HepG2 (cell line): ENCODE data around the gene TRAPPC3.

ENCODE experiments used
- BHLHE40 ChIP-seq: IDR thresholded peaks from 2 replicates; pipeline ENCODE4 v1.6.1; 2011; ENCODE audit warnings: low read length, improper control_type of control experiment
- IRF2 ChIP-seq: IDR thresholded peaks from 2 replicates; pipeline ENCODE4 v1.6.1; 2018; ENCODE audit warnings: missing genetic modification reagents, missing compliant biosample characterization
- KDM4B ChIP-seq: sonication (generic); formaldehyde crosslinking; IDR thresholded peaks from 2 replicates; pipeline ENCODE4 v1.4.0; 2020; ENCODE audit warnings: missing genetic modification reagents
- NFE2L2 ChIP-seq: fragments of 150-350 bp; IDR thresholded peaks from 2 replicates; pipeline ENCODE4 v1.6.1; 2014; ENCODE audit warnings: low read length
- POLR2A ChIP-seq, 2 experiments: IDR thresholded peaks; 2 replicates each; pipeline ENCODE4 v1.6.1; 2011; ENCODE audit warnings: low read depth in 2 of 2, low read length in 2 of 2, mild to moderate bottlenecking in 1 of 2, moderate library complexity in 1 of 2; ENCODE audit not compliant: insufficient read depth in 1 of 2
- TOE1 ChIP-seq: sonication (generic); formaldehyde crosslinking; IDR thresholded peaks from 2 replicates; pipeline ENCODE4 v1.4.0; 2020; ENCODE audit warnings: mild to moderate bottlenecking, missing genetic modification reagents
- ZNF121 ChIP-seq: sonication (generic); formaldehyde crosslinking; IDR thresholded peaks from 2 replicates; pipeline ENCODE4 v1.5.0; 2020; ENCODE audit warnings: mild to moderate bottlenecking, missing genetic modification reagents
- ZNF577 ChIP-seq: sonication (generic); formaldehyde crosslinking; IDR thresholded peaks from 2 replicates; pipeline ENCODE4 v1.4.0; 2020; ENCODE audit warnings: mild to moderate bottlenecking, low read depth, missing genetic modification reagents, borderline replicate concordance
- ZNF639 ChIP-seq: conservative IDR thresholded peaks from 2 replicates; pipeline ENCODE4 v1.6.1; 2018; ENCODE audit warnings: missing genetic modification reagents
- ZNF816 ChIP-seq: sonication (generic); formaldehyde crosslinking; IDR thresholded peaks from 2 replicates; pipeline ENCODE4 v1.8.0; 2022; ENCODE audit warnings: missing genetic modification reagents, mild to moderate bottlenecking, borderline replicate concordance
- ZZZ3 ChIP-seq: sonication (generic); formaldehyde crosslinking; IDR thresholded peaks from 2 replicates; pipeline ENCODE4 v1.4.0; 2020; ENCODE audit warnings: missing genetic modification reagents, mild to moderate bottlenecking, borderline replicate concordance
- TF ChIP-seq, protein P1 (sequence below): sonication (generic); formaldehyde crosslinking; IDR thresholded peaks from 2 replicates; pipeline ENCODE4 v1.5.0; 2020; ENCODE audit warnings: mild to moderate bottlenecking, missing genetic modification reagents, borderline replicate concordance
- TF ChIP-seq, protein P2 (sequence below): sonication (generic); formaldehyde crosslinking; IDR thresholded peaks from 2 replicates; pipeline ENCODE4 v1.5.1; 2020; ENCODE audit warnings: missing genetic modification reagents, mild to moderate bottlenecking, borderline replicate concordance
- TF ChIP-seq, protein P3 (sequence below): sonication (generic); formaldehyde crosslinking; IDR thresholded peaks from 2 replicates; pipeline ENCODE4 v1.5.0; 2020; ENCODE audit warnings: mild to moderate bottlenecking, missing genetic modification reagents, moderate library complexity

DNA sequence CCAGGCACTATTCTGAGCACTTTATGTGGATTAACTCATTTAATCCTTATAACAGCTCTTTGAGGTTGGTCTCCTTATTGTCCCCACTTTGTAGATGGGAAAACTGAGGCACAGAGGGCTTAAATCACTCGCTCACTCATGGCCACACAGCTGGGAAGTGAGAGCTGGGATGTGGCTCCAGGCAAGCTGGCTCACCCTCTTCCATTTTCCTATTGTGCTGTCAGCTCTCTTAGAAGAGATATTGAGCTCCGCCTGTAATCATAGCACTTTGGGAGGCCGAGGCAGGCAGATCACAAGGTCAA lies 20.4 kb downstream of the TRAPPC3 start:
- no peak for TF ChIP-seq ZNF816
- TF ChIP-seq ZNF577: no peak
- no peak for TF ChIP-seq IRF2
- TF ChIP-seq NFE2L2: no peak
- no peak for TF ChIP-seq ZNF121 (CRISPR knock-in tag)
- TF ChIP-seq POLR2A (IDR thresholded peaks at IDR 0.05; ENCODE audit: insufficient read depth in 1 of 2, low read depth in 2 of 2, low read length in 2 of 2): no peak
- no peak for TF ChIP-seq ZZZ3 (CRISPR knock-in tag)
- no peak for TF ChIP-seq KDM4B (CRISPR knock-in tag)
- TF ChIP-seq, protein P1, sequence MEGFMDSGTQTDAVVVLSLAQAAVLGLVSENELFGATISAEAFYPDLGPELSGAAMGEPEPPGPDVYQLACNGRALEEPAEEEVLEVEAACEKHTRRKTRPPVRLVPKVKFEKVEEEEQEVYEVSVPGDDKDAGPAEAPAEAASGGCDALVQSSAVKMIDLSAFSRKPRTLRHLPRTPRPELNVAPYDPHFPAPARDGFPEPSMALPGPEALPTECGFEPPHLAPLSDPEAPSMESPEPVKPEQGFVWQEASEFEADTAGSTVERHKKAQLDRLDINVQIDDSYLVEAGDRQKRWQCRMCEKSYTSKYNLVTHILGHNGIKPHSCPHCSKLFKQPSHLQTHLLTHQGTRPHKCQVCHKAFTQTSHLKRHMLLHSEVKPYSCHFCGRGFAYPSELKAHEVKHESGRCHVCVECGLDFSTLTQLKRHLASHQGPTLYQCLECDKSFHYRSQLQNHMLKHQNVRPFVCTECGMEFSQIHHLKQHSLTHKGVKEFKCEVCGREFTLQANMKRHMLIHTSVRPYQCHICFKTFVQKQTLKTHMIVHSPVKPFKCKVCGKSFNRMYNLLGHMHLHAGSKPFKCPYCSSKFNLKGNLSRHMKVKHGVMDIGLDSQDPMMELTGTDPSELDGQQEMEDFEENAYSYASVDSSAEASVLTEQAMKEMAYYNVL (CRISPR knock-in tag): no peak
- TF ChIP-seq TOE1 (CRISPR knock-in tag): no peak
- TF ChIP-seq, protein P2, sequence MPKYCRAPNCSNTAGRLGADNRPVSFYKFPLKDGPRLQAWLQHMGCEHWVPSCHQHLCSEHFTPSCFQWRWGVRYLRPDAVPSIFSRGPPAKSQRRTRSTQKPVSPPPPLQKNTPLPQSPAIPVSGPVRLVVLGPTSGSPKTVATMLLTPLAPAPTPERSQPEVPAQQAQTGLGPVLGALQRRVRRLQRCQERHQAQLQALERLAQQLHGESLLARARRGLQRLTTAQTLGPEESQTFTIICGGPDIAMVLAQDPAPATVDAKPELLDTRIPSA (CRISPR knock-in tag): no peak
- TF ChIP-seq ZNF639 (CRISPR knock-in tag): no peak
- no peak for TF ChIP-seq BHLHE40
- TF ChIP-seq, protein P3, sequence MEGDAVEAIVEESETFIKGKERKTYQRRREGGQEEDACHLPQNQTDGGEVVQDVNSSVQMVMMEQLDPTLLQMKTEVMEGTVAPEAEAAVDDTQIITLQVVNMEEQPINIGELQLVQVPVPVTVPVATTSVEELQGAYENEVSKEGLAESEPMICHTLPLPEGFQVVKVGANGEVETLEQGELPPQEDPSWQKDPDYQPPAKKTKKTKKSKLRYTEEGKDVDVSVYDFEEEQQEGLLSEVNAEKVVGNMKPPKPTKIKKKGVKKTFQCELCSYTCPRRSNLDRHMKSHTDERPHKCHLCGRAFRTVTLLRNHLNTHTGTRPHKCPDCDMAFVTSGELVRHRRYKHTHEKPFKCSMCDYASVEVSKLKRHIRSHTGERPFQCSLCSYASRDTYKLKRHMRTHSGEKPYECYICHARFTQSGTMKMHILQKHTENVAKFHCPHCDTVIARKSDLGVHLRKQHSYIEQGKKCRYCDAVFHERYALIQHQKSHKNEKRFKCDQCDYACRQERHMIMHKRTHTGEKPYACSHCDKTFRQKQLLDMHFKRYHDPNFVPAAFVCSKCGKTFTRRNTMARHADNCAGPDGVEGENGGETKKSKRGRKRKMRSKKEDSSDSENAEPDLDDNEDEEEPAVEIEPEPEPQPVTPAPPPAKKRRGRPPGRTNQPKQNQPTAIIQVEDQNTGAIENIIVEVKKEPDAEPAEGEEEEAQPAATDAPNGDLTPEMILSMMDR (CRISPR knock-in tag): no peak
